Measurements from ENCODE around the gene TRPT1.

DNA sequence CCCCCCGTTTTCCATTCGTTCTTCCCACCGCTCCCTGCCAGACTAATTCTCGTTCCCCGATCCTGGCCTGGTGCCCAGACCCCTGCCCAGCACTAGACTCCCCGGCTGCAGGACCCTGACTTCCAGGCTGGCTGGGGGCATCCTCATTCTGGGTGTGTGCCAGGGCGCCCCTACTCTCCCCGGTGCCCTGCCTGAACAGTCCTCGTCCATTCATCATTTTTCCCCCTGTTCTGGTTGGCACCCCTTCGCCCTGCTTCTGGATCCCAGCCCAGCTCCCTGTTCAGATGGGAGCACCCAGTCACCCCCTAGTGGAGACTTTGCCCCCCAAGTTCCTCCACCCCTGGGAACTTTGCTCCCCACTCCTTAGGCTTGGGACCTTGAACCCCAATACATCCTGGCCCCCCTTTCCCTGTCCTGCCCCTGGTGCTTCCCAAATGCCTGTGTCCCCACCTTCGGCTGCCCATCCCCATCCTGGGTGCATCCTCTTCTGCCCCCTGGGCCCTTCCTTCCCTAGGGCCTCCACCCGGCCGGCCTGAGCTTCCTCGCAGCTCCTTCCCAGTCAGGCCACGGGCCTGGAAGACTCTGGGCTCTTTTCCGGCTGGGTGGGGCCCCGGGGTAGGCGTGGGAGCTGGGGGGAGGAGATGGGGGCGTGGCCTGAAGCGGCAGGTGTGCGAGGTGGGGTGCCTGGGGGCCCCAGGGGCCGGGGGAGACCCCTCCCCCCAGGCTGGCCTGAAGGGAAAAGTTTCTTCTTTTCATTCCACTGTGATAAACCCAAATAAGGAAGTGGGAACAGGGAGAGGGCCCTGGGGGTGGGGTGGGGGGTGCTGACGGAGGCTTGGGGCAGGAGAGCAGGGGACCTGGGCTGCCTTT lies 26.3 kb upstream of the TRPT1 start:
- TF ChIP-seq ZNF274 (IDR thresholded peaks at IDR 0.05; ENCODE audit: low read depth, low read length) (no peak), SUZ12 (IDR thresholded peaks at IDR 0.05; ENCODE audit: extremely low read depth, insufficient read depth, insufficient read length) (no peak)

Measured in NT2/D1 (cell line).